ENCODE results near the gene RPL28.
A peak's percentile ranks its signal among the peaks of the same experiment; 100 is the strongest.

Gene RPL28

DNA sequence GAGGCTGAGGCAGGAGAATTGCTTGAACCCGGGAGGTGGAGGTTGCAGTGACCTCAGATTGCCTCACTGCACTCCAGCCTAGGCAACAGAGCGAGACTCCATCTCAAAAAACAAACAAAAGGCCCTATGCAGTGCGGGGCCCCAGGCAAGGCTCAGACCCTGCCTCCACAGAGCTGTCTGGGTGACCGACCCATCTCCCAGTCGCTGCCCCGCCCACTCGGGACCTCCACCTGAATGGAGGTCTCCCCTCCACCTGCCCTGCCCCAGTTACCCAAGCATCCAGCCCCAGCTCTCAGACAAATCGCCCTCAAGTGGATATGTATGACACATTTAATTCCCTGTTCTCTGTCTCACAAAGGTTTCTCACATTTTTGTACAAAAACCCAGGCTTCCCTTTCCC lies 20.5 kb upstream of the RPL28 start:
- Mint-ChIP-seq H3K4me3 (no peak overlapping the region), H3K27ac (no peak overlapping the region), H3K4me1 (peaks cover 4% of the 10 kb centered on the region)

DNA sequence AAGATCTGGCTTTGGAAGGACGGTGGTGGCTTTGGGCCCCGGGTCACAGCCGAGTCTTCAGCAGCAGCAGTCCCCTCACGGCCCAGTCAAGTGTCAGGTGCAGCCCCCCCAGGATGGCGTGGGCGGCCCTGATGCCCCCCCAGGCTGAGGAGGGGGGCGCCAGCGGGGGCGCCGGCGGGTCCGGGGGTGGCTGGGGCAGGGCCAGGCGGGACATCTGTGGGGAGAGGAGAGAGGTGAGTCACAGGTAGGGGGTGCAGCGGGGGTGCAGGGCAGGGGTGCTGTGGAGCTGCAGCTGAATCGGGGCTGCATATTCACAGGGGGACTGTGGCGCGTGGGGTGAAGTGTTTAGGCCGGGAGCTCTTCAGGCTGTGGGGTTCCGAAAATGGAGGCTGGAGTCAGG lies 19.8 kb upstream of the RPL28 start:
- H3K4me3 Mint-ChIP-seq: no peak overlapping the region
- H3K4me1 Mint-ChIP-seq: peaks cover 4% of the 10 kb centered on the region
- H3K27me3 Mint-ChIP-seq: peaks cover 9% of the 10 kb centered on the region
- H3K9me3 Mint-ChIP-seq: no peaks in the 10 kb centered on the region
- H3K36me3 Mint-ChIP-seq: peaks cover 2% of the 10 kb centered on the region
- peak overlapping the region; percentile 30 for H3K27ac Mint-ChIP-seq

More for the DNA sequence above, 20.5 kb upstream of the RPL28 start:
- Mint-ChIP-seq H3K36me3 (no peaks in the 10 kb centered on the region), H3K27me3 (peaks cover 6% of the 10 kb centered on the region), H3K9me3 (no peaks in the 10 kb centered on the region)

DNA sequence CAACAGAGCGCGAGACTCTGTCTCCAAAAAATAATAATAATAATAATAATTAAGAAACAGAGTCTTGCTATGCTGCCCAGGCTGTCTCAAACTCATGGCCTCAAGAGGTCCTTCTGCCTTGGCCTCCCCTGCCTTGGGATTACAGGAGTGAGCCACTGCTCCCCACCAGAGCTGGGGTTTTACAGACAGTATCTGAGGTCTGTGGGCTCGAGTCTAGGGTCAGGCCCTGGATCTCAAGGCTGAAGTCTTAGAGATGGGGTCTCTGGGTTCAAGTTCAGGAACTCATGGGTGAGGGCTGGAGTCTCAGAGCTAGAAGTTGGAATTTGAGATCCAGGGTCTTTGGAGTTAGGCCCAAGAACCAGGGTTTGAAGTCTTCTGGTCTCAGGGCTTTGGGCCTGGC lies 18.9 kb upstream of the RPL28 start:
- peaks cover 4% of the 10 kb centered on the region for H3K36me3 Mint-ChIP-seq
- H3K27me3 Mint-ChIP-seq: peaks cover 16% of the 10 kb centered on the region
- no peak overlapping the region for H3K4me3 Mint-ChIP-seq
- H3K4me1 Mint-ChIP-seq: peaks cover 4% of the 10 kb centered on the region
- H3K9me3 Mint-ChIP-seq: no peaks in the 10 kb centered on the region
- H3K27ac Mint-ChIP-seq: no peak overlapping the region

DNA sequence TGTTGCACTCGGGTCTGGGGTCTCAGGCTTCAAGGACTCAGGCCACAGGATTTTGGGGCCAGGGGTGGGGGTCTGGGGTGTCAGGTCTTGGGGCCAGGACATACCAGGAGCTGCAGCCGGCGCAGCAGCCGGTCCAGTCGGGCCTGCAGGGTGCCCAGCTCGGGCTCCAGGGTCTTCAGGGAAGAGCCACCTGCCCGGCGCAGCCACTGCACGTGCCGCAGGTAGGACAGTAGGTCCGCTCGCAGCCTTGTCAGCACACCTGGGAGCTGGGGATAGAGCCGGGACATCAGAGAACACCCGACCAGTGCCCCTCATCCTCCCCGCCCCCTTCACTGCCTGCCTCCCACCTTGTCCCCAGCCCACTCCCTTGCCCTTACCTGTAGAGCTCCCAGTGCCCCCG lies 17.6 kb upstream of the RPL28 start:
- H3K4me3 Mint-ChIP-seq: no peak overlapping the region
- peaks cover 20% of the 10 kb centered on the region for H3K27me3 Mint-ChIP-seq
- H3K4me1 Mint-ChIP-seq: peaks cover 4% of the 10 kb centered on the region
- no peaks in the 10 kb centered on the region for H3K9me3 Mint-ChIP-seq
- no peak overlapping the region for H3K27ac Mint-ChIP-seq
- peaks cover 4% of the 10 kb centered on the region for H3K36me3 Mint-ChIP-seq

DNA sequence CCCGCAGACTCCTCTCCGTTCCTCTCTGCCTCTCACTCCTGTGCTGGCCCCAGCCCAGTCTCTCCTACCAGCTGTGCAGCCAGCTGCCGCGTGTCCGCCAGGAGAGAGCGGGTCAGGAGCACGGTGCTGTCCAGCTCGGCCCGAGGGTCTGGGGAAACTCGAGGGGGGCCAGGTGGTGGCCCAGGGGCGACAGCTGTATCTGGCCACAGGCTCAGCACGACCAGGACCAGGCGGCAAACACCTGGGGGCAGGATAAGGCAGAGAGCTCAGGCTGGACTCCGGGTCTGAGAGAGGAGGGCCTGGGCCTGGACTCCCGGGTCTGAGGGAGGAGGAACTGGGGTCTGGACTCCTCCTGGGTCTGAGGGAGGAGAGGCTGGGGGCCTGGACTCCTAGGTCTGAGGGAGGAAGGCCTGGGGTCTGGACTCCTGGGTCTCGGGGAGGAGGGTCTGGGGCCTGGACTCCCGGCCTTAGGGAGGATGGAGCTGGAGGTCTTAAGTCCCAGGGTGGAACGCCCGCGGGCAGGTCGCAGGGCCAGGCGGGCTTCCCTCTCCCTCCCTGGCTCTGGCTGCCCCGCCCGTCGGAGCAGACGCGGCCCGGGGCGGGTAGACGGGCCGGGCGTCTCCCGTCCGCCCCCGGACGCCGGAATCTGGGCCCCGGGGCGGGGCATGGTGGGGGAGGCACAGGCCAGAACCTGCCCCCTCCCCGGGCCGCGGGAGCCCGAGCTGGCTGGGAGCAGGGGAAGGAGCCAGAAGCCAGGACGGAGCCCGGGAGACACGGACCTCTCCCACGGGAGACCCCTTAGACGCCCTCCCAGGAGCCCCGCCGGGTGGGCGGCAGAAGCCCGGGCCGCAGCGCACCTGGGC lies 16.8 kb upstream of the RPL28 start:
- H3K27me3 Mint-ChIP-seq: peaks cover 25% of the 10 kb centered on the region
- H3K4me3 Mint-ChIP-seq: no peak overlapping the region
- H3K36me3 Mint-ChIP-seq: peaks cover 4% of the 10 kb centered on the region
- H3K9me3 Mint-ChIP-seq: no peaks in the 10 kb centered on the region
- peaks cover 9% of the 10 kb centered on the region for H3K4me1 Mint-ChIP-seq
- no peak overlapping the region for H3K27ac Mint-ChIP-seq

DNA sequence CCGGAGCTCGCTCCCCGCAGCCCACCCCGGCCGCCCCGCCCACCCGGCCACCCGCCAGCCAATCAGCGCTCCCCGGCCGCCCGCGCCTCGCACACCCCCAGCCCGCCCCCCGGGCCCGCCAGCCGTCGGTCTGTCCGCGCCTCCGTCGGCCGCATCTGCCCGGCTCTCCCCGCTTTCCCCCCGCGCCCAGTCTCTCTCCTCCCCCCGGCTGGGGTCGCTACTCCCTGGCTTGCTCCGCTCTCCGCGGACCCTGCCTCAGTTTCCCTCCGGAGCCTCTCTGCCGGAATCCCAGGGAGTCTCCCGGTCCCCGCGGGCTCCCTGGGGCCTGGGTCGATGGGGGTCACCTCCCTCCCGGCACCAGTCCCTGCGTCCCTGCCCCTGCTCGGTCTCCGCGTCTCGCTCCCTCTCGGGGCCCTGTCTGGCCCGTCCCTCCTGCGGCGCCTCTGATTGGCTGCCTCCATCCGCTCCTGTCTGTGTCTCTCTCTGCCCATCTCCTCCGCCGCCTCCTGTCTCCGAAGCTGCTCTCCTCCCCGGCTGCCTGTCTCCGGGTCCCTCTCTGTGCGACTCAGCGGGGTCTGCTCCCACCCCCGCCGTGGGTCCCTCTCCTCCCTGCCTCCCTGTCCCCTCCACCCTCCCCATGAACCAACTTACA lies 16.0 kb upstream of the RPL28 start:
- Mint-ChIP-seq H3K4me1 (peaks cover 9% of the 10 kb centered on the region), H3K9me3 (no peaks in the 10 kb centered on the region), H3K4me3 (peak overlapping the region; percentile 84), H3K27ac (no peak overlapping the region), H3K36me3 (peaks cover 4% of the 10 kb centered on the region), H3K27me3 (peaks cover 25% of the 10 kb centered on the region)

DNA sequence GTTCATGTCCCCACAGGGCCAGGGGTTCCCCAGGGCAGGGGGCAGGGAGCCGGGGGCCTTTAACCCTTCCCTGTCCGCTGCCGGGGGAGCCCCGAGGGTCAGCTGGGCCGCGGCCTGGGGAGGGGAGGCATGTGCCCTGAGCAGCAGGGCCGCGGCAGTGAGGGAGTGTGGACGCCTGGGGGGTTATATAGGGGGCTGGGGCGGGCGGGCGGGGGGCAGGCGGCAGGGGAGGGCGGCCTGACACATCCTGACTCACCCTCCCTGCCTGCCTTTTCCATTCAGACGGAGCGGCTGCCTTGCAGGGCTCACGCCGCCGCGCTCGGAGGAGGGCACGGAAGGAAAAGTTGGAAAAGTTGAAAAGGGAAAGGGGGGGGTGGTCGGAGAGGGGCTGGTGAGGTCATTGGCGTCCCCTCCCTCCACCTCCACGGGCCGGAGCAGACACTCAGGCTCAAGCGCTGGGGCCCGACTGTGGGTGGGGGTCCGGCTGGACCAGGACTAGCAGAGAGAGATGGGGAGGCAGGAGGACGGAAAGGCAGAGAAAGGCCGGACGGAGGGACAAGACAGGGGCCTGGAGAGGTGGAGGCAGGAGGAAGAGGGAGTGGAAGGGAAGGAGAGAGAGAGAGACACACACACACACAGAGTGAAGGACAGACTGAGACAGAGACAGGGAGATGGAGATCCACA lies 15.3 kb upstream of the RPL28 start, which contains the start of gene IL11:
IL11 (minus strand) TSS at position 159 of the 684 bp plus-strand sequence; CDS start at position 6, 153 bp downstream.
- peak within 1 kb of the TSS; percentile 84 for H3K4me3 Mint-ChIP-seq
- peaks cover 27% of the 10 kb centered on the region for H3K27me3 Mint-ChIP-seq
- peaks cover 9% of the 10 kb centered on the region for H3K4me1 Mint-ChIP-seq
- H3K27ac Mint-ChIP-seq: peak within 1 kb of the TSS; percentile 46
- H3K36me3 Mint-ChIP-seq: peaks cover 4% of the 10 kb centered on the region
- H3K9me3 Mint-ChIP-seq: no peaks in the 10 kb centered on the region

DNA sequence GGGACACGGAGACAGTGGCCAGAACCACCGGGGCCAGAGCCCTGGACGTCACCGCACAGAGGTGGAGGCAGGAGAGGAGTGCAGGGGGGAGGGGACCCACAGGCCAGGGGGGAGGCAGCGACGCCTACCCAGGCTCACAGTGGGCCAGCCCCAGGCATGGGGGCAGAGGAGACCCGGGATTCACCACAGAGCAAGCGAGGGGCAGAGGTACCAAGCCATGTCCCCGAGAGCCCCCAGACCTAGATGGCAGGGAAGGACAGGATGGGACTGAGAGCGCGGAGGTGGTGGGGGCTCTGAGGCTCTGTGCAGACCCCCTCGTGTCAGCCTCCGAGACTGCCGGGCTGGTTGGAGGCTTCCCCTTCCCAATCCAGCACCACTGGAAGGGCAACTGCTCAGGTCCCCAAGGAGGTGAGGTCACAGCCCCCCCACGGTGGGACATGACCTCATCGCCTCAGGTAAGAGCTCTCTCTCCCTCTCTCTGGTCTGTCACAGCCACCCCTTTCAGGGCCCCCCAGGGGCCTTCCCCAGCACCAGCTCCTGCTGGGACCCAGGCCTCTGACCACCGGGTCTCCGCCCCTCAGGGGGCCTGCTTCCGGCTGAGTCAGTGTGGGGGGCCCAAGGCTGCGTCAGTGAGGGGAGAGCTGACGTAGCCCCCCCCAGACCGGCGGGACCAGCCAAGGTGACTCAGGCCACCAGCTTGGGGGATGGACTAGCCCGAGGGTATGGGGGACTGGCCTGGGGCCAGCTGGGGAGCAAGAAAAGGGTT lies 13.2 kb upstream of the RPL28 start:
- peaks cover 27% of the 10 kb centered on the region for H3K27me3 Mint-ChIP-seq
- no peak overlapping the region for H3K4me3 Mint-ChIP-seq

DNA sequence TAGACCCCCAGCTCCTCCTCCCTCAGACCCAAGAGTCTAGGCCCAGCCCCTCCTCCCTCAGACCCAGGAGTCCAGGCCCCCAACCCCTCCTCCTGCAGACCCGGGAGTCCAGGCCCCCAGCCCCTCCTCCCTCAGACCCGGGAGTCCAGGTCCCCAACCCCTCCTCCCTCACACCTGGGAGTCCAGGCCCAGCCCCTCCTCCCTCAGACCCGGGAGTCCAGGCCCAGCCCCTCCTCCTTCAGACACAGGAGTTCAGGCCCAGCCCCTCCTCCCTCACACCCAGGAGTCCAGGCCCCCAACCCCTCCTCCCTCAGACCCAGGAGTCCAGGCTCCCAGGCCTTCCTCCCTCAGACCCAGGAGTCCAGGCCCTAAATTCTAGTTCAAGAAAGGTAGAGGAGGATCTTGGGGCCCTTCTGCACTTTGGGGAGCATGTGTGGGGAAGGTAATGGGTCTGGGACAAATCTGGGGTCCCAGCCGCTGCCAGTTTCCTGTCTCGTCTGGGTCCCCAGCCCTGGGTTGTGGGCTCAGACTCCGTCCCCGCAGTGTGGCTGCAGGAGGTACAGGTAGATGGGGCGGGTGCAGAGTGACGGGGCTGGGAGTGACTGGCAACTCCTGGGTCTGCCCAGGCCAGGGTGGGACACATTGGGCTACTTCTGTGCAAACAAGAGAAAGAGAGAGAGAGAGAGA lies 12.3 kb upstream of the RPL28 start:
- peaks cover 4% of the 10 kb centered on the region for H3K36me3 Mint-ChIP-seq
- no peaks in the 10 kb centered on the region for H3K9me3 Mint-ChIP-seq
- H3K4me1 Mint-ChIP-seq: peaks cover 9% of the 10 kb centered on the region
- peaks cover 25% of the 10 kb centered on the region for H3K27me3 Mint-ChIP-seq
- no peak overlapping the region for H3K27ac Mint-ChIP-seq
- H3K4me3 Mint-ChIP-seq: no peak overlapping the region

More for the DNA sequence above, 13.2 kb upstream of the RPL28 start:
- H3K9me3 Mint-ChIP-seq: no peaks in the 10 kb centered on the region
- H3K4me1 Mint-ChIP-seq: peaks cover 9% of the 10 kb centered on the region
- no peak overlapping the region for H3K27ac Mint-ChIP-seq
- H3K36me3 Mint-ChIP-seq: peaks cover 4% of the 10 kb centered on the region

DNA sequence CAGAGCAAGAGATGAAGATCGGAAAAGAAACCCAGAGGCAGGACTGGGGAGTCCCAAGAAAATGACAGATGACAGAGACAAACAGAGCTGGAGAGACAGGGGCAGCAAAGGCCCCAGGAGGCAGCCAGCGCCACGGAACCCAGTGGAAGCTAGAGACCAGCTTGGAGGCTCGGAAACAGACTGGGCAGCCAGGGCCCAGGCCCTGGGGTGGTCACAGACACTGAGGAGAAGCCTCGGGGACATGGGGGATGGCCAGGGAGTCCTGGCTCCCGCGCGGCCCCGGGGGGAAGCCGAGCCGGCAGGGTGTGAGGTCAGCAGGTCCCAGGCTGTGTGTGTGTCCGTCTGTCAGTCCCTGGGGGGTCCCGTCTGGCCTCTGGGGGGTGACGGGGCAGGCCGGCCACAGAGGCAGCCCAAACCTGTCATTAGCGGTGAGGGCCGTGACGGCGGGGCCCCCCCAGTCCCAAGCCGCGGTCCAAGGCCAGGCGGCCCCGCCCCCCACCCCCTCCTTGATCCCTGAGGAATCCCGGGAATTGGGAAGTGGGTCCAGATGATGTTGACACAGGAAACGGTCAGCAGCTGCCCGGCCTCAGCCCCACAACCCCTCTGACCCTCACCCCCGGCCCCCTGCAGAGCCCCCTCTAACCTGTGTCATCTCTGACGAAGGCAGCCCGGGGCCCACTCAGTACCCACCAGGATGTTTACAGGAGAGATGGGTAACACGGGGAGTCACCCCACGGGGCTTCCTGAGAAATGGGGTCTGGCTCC lies 11.6 kb upstream of the RPL28 start:
- H3K9me3 Mint-ChIP-seq: no peaks in the 10 kb centered on the region

DNA sequence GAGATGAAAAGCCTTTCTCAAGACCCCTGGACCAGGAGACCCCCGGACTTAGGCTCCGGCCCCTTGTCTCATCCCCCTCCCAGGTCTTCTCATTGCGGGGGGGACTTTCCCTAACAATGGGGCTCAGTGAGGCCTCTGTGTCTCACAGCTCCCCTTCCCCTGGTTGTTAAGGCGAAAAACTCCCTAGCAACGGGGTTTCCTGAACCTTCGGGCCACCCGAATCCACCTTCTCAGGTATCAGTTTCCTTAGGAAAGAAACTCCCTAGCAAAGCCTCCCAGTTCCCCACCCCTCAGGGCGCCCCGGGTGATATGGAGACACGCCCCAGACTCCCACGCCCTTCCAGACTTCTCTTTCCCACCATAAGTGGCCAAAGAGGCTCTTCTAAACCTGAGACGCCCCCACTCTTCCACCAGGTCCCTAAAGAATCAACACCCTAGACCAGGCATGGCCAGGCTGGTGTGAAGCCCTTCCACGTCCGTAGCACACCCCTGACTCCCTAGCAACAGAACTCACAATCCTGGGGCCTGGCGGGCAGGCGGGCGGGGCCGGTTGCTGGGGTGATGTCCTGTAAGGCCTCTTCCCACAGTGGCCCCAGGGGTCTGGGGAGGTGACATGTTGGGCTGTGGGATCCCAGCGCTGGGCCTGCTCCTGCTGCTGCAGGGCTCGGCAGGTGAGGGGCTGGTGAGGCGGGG lies 9.3 kb upstream of the RPL28 start, which contains the start of gene TMEM190:
TMEM190 (plus strand) TSS at position 586 of the 693 bp plus-strand sequence; CDS start at position 614, 28 bp downstream.
- H3K36me3 Mint-ChIP-seq: peaks cover under 1% of the 10 kb centered on the region
- H3K9me3 Mint-ChIP-seq: no peaks in the 10 kb centered on the region
- peaks cover 15% of the 10 kb centered on the region for H3K27me3 Mint-ChIP-seq
- H3K4me3 Mint-ChIP-seq: no peak within 1 kb of the TSS
- H3K4me1 Mint-ChIP-seq: peaks cover 4% of the 10 kb centered on the region
- no peak within 1 kb of the TSS for H3K27ac Mint-ChIP-seq

More for the DNA sequence above, 11.6 kb upstream of the RPL28 start:
- Mint-ChIP-seq H3K4me1 (peaks cover 9% of the 10 kb centered on the region), H3K36me3 (peaks cover 4% of the 10 kb centered on the region), H3K27me3 (peaks cover 25% of the 10 kb centered on the region), H3K27ac (no peak overlapping the region), H3K4me3 (no peak overlapping the region)

DNA sequence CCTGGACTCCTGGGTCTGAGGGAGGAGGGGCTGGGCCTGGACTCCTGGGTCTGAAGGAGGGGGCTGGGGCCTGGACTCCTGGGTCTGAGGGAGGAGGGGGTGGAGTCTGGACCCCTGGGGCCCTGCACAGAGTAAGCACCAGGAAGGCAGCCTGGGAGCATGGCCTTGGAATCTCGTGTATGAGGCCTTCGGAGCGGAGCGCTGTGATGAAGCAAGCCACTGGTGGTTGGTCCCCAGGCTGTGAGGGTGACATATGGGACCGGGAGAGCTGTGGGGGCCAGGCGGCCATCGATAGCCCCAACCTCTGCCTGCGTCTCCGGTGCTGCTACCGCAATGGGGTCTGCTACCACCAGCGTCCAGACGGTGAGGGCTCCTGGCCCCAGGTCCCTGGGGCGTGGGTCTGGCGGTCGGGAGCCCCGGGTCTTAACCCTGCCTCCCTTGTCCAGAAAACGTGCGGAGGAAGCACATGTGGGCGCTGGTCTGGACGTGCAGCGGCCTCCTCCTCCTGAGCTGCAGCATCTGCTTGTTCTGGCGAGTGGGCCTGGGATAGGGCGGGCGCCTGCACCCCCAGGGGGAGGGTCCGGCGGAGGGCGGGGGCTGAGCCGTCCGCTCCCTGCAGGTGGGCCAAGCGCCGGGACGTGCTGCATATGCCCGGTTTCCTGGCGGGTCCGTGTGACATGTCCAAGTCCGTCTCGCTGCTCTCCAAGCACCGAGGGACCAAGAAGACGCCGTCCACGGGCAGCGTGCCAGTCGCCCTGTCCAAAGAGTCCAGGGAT lies 8.2 kb upstream of the RPL28 start:
- H3K9me3 Mint-ChIP-seq: no peaks in the 10 kb centered on the region
- H3K4me3 Mint-ChIP-seq: no peak overlapping the region
- H3K27ac Mint-ChIP-seq: no peak overlapping the region
- peaks cover 8% of the 10 kb centered on the region for H3K27me3 Mint-ChIP-seq
- H3K36me3 Mint-ChIP-seq: peaks cover 3% of the 10 kb centered on the region
- peaks cover 15% of the 10 kb centered on the region for H3K4me1 Mint-ChIP-seq

DNA sequence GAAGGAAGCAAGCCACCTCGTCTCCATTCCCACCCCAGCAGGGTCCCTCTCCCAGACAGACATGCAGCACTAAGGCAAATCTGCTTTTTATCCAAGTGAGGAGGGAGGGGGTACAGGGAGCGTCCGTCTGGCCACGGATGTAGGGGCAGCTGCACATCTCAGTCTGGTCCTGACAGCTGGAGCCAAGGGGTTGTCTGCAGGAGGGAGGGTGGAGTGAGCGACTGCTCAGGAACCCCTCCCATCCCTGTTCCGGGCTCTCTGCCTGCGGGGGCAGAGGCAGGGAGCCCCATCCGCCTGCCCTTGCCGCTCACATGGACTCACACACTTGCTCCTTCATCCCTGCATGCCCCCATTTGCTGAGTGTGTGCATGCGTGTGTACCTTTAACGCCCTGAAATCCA lies 6.6 kb upstream of the RPL28 start:
- peaks cover 19% of the 10 kb centered on the region for H3K4me1 Mint-ChIP-seq
- no peaks in the 10 kb centered on the region for H3K9me3 Mint-ChIP-seq
- no peak overlapping the region for H3K27ac Mint-ChIP-seq
- H3K4me3 Mint-ChIP-seq: no peak overlapping the region
- H3K27me3 Mint-ChIP-seq: peaks cover 3% of the 10 kb centered on the region
- H3K36me3 Mint-ChIP-seq: peaks cover 3% of the 10 kb centered on the region

Measured in activated naive CD4-positive, alpha-beta T cell treated with anti-CD3 and anti-CD28 coated beads, Interleukin-2, amount 50 U/mL, for 24 hours (primary cell).